Ishikawa (cell line): ENCODE data around the gene MDFI.
A peak's percentile ranks its signal among the peaks of the same experiment; 100 is the strongest.

ENCODE experiments used
- EGR1 ChIP-seq: IDR thresholded peaks from 2 replicates; pipeline ENCODE4 v1.6.1; 2012
- EP300 ChIP-seq: IDR thresholded peaks from 2 replicates; pipeline ENCODE4 v1.6.1; 2012; ENCODE audit warnings: borderline replicate concordance
- FOXM1 ChIP-seq: IDR thresholded peaks from 2 replicates; pipeline ENCODE4 v1.6.1; 2012; ENCODE audit warnings: low read depth, borderline replicate concordance
- RAD21 ChIP-seq: IDR thresholded peaks from 2 replicates; pipeline ENCODE4 v1.6.1; 2012; ENCODE audit warnings: low read depth
- TEAD4 ChIP-seq: IDR thresholded peaks from 2 replicates; pipeline ENCODE4 v1.6.1; 2012
- USF1 ChIP-seq: IDR thresholded peaks from 2 replicates; pipeline ENCODE4 v1.6.1; 2012
- YY1 ChIP-seq: IDR thresholded peaks from 2 replicates; pipeline ENCODE4 v1.6.1; 2012; ENCODE audit warnings: low read depth
- ZBTB7A ChIP-seq: IDR thresholded peaks from 2 replicates; pipeline ENCODE4 v1.6.1; 2012; ENCODE audit warnings: low read depth
- TF ChIP-seq, protein P1 (sequence below): IDR thresholded peaks from 2 replicates; pipeline ENCODE4 v1.6.1; 2012; ENCODE audit warnings: low read depth, mild to moderate bottlenecking

DNA sequence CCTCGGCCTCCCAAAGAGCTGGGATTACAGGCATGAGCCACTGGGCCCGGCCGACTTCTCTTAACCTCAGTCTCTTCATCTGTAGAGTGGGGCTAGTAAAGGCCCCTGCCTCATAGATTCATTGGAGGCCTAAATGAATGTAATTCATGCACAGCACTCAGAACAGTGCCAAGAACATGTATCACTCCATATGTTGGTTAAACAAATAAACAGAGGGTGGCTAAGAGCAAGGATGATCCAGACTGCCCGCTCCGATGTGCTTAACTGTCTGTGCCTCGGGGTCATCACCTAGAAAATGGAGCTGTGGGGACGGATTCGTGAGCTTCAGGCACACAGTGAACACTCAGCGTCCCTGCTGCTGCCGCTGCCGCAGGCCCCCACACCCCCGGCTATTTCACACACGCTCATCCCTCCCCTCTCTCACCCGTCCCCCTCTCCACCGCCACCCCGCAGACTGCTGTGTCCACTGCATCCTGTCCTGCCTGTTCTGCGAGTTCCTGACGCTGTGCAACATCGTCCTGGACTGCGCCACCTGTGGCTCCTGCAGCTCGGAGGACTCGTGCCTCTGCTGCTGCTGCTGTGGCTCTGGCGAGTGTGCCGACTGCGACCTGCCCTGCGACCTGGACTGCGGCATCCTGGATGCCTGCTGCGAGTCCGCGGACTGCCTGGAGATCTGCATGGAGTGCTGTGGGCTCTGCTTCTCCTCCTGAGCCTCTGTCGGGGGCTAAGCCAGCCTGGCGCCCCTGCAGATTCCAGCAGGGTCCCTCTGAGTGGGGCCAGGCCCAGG is 14.8 kb downstream of the MDFI start:
- TF ChIP-seq YY1: no peak
- TF ChIP-seq, protein P1, sequence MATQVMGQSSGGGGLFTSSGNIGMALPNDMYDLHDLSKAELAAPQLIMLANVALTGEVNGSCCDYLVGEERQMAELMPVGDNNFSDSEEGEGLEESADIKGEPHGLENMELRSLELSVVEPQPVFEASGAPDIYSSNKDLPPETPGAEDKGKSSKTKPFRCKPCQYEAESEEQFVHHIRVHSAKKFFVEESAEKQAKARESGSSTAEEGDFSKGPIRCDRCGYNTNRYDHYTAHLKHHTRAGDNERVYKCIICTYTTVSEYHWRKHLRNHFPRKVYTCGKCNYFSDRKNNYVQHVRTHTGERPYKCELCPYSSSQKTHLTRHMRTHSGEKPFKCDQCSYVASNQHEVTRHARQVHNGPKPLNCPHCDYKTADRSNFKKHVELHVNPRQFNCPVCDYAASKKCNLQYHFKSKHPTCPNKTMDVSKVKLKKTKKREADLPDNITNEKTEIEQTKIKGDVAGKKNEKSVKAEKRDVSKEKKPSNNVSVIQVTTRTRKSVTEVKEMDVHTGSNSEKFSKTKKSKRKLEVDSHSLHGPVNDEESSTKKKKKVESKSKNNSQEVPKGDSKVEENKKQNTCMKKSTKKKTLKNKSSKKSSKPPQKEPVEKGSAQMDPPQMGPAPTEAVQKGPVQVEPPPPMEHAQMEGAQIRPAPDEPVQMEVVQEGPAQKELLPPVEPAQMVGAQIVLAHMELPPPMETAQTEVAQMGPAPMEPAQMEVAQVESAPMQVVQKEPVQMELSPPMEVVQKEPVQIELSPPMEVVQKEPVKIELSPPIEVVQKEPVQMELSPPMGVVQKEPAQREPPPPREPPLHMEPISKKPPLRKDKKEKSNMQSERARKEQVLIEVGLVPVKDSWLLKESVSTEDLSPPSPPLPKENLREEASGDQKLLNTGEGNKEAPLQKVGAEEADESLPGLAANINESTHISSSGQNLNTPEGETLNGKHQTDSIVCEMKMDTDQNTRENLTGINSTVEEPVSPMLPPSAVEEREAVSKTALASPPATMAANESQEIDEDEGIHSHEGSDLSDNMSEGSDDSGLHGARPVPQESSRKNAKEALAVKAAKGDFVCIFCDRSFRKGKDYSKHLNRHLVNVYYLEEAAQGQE: no peak
- TF ChIP-seq EP300: peak; percentile 26; the same call in 1 of the 2 replicates
- TF ChIP-seq EGR1: no peak
- peak; percentile 48; the same call in 1 of the 2 replicates for TF ChIP-seq TEAD4
- peak; percentile 21; the same call in 1 of the 2 replicates for TF ChIP-seq RAD21
- TF ChIP-seq USF1: no peak
- no peak for TF ChIP-seq ZBTB7A
- TF ChIP-seq FOXM1: no peak
